Forelimb muscle (tissue), 1 donor: Measurements from ENCODE around the gene KSR1. TPM values are rescaled to one million over a fixed set of nuclear protein-coding genes. Genes with fewer than 3 reads are reported as not detected.
"Not testable (repeated sequence)": the region's sequence is repeated elsewhere in the genome, so short reads cannot be mapped to it uniquely, and the experiment has no call there.

Source experiments
- DNase-seq: peaks from one replicate; pipeline ENCODE4 v3.0.0-alpha.2; 2013; ENCODE audit warnings: low read depth
- polyA plus RNA-seq: library from polyadenylated mRNA; unstranded; fragments of 120-200 nt; gene quantifications from one replicate; pipeline ENCODE4 v1.2.1, GENCODE V29; 2013; ENCODE audit not compliant: insufficient read length

Gene KSR1
- polyA plus RNA-seq, 1 donor: 104 TPM

DNA sequence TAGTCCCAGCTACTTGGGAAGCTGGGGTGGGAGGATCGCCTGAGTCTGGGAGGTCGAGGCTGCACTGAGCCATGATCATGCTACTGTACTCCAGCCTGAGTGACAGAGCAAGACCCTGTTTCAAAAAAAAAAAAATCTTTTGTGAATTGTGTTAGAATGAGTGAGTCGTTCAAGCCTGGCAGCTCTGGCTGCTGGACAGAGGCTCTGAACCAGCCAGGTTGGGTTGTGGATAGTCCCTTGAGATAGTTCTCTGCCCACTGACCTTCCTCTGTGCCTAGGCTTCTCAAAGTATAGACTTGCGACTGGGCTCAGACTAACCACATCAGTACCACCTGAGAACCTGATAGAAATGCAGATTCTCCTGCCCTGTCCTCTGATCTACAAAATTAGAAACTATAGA lies 2.2 kb upstream of the KSR1 start:
- DNase-seq: no peak

DNA sequence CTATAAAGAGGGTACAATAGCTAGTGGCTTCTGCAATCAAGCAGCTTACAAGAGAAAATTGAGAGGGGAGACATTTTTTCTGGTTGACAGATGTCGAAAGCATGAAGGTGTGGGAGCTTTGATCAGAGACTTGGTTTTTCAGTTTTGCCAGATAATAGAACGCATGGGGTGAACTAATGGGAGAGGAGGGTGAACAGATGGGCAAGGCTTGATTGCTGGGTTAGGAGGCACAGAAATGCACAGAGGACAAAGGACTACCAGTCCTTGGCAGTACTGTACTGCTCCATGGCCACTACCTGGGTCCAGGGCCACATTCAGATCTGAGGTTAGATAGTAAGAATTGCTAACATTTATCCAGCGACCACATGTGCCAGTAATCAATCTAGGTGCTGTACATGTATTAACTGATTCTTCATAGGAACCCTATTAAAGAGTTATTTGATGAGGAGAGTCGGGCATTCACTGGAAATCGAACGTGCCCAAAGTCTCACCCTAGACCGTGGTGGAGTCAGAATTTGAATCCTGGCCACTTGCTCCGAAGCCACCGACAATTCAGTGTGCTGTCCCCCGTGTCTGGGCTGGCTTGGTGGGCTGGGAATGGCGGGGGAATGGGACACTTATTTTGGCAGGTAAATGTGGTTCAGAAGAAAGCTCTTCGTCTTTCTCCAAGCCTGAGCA lies 873 bp upstream of the KSR1 start:
- DNase-seq: no peak

DNA sequence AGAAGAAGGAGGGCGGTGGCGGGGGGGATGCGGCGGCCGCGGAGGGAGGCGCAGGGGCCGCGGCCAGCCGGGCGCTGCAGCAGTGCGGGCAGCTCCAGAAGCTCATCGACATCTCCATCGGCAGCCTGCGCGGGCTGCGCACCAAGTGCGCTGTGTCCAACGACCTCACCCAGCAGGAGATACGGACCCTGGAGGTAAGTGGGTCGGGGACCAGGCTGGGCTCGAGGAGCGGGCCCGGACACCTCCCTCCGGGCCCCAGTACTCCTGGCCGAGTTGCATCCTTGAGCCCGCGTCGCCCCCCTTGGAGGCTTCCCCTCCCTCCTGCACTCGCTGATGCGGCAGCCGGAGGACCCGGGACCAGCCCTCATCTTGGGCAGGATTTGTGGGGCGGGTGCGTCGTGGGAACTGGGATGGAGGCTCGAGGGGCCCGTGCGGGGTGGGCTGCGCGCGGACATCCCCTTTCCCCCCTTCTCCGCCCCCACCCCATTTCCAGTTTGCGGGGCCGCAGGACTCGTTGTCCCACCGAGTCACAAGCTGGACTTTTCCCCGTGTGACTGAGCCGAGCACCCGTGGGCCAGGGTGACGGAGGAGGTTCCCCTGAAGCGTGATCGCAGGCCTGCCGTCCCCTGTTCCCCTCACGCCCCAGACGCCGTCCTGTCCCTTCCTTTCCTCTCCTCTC lies 572 bp downstream of the KSR1 start:
- DNase-seq: no peak

DNA sequence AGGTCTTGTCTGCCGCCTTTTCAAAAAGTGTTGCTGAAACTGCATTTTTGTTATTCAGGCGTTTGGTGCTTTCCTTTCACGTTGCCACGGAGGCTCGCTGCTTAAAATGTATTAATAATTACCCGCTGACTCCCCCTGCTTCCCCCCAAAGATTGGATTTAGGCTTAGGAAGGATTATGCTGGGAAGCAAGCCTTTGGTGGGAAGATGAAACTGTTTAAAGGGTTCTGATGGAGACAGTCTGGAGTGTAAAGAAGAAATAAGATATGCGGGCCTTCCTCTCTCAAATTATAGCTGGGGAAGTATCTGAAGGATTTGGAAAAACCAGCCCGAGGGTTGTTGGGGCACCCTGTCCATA lies 1.1 kb downstream of the KSR1 start:
- no peak for DNase-seq

DNA sequence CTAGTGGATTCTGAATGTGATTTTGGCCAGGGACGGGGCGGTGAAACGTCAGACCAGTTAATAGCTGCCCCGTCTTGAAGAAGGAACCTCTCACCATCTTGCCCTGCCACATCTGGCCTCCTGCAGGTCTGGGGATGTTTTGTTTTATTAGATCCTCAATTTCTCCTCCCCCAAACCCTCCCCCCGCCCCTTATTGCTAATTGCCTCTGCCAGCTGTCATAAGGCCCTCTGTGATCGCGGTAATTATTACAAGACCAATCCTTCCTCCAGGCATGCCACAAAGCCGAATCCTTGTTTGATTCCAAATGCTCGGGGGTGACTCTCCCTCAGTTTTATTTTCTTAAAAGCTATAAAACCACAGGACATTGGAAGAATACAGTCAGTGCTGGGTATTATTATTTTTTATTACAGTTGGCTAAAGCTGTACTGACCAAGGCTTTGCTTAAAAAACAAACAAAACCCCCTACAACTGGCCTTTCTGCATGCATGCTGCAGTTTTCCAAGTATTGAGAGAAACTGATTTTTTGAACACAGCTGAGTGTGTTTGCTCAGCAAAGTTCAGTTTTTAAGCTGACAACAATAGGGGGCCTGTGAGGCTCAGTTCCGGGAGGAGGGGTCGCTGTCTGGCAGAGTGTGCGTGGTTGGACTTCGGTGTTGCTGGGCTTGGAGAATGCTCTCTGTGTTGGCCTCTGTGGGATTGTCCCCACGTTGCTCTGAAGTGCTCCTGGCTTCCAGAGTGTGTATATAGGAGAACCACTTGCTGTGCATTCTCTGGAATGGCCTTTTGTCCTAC lies 1.7 kb downstream of the KSR1 start:
- no peak for DNase-seq

DNA sequence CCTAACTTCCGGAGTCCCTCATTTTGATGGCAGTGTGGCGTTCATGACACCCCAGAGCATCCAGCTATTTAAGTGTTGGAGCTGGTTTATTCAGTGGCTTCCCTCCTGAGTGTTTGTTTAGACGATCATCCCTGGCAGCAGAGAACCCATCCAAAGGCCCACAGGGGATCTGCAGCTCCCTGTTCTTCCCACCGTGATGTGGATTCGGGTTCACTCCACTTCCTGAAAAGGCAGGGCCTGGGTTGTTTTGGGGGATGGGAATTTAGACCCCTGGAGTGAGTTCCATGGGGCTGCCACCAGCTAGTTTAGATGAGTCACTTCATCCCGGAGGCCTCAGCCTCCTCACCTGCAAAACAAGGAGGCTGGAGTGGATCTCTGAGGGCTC lies 2.3 kb downstream of the KSR1 start:
- DNase-seq: no peak

DNA sequence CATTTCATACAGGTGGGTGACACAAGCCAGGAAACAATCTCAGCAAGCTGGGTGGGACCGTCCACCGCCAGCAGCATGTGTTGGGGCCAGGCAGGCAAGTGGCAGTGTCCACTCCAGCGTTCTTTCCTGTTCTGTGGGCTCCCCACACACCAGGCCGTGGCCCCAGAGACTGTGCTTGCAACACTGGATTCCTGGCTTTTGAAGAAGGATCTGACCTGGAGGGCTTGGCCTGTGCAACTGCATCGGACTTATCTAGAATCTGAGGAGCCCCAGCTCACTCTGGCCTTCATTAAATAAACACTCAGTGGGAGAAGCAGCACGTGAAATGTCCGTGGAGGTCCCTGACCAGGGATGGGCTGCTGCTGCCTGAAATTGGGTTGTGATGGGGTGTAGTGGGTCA lies 3.2 kb downstream of the KSR1 start:
- DNase-seq: no peak

DNA sequence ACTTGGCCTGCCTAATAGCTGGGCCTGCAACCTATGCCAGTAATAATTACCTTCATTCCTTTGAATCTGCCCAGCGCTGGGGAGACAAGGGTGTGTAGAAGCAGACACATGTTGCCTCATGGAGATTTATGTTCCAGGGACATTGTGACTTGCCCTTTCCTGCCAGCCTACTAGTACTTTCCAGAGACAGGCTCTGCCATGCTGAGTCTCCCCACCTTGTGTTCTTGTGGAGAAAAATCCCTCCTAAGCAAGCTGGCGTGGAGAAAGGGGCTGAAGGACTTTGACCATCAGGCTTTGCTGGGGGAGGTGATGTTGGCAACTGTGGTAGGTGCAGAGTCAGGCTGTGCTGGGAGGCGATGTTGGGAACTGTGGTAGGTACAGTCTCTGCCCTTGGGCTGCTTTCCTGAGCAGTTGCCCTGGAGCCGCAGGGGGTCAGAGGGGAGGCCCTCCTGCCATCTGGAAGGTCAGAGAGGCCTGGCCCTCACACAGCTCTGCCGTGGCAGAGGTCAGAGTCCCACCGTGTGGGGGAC lies 4.0 kb downstream of the KSR1 start:
- DNase-seq: no peak

DNA sequence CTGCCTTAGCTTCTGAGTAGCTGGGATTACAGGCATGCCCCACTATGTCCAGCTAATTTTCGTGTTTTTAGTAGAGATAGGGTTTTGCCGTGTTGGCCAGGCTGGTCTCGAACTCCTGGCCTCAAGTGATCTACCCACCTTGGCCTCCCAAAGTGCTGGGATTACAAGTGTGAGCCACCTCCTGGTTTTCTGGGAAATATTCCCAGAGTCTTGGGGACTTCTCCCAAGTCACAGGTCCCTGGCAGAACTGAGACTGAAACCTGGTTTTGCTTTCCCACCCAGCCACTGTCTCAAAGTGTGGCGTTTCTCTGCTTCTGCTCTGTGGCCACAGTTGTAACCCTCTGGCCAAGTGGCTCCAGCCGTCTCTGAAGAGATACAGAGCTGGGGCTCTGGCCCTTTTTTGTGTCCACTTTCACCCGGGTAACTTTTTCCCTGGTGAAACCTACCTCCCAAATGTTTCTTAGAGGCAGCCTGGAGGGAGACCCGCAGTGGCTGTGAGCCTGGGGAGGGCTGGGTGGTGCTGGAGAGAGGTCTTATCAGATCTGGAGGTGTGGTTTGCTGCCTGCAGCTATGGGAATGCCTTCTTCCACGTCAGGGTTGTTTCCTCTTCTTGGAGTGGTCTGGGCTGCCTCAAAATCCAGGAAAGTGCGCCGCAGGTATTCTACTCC lies 5.1 kb downstream of the KSR1 start:
- no peak for DNase-seq

DNA sequence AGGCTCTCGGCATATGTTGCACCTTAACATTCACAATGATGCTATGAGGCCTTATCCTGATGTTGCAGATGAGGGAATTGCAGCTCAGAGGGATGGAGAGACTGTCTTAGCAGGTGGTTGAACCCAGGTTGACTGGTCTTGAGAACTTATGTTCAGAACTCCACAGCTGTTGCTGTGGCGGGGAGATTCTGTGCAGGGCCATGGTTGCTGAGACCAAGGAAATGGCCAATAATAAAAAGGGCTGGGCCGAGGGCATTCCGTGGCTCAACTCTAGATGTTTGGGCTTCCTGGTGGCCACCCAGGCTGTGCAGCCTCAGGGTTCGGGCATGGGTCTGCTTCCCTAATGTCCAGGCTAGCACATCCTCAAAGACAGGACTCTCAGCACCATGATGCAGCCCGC lies 5.9 kb downstream of the KSR1 start:
- no peak for DNase-seq

DNA sequence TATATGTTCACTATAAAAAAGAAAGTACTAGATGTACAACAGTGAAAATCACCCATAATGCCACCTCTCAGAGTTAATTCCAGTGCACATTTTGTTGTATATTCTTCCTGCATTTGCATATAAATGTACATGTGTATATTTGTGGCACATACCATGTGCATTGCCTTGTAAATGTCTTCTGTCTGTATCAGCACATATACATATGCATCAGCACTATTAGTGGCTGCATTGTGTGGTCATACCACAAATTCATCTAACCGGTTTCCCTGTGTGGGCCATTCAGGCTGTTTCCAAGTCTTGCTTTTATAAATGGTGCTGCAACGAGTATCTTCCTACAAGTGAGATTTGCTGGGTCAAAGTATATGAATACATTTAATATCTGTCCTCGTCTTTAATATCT lies 6.5 kb downstream of the KSR1 start:
- no peak for DNase-seq

DNA sequence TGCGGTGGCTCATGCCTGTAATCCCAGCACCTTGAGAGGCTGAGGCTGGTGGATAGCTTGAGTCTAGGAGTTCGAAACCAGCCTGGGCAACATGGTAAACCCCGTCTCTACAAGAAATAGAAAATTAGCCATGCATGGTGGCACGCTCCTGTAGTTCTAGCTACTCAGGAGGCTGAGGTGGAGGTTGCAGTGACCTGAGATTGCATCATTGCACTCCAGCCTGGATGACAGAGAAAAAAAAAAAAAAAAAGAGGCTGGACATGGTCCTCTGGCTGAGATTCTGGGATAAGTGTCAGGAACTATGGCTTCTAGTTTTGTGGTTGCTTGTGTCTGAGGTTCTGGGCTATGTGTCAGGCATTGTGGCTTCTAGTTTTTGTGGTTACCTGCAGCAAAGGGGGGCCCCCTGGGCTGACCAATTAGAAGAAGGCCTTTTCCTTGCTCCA lies 7.0 kb downstream of the KSR1 start:
- DNase-seq: no peak

DNA sequence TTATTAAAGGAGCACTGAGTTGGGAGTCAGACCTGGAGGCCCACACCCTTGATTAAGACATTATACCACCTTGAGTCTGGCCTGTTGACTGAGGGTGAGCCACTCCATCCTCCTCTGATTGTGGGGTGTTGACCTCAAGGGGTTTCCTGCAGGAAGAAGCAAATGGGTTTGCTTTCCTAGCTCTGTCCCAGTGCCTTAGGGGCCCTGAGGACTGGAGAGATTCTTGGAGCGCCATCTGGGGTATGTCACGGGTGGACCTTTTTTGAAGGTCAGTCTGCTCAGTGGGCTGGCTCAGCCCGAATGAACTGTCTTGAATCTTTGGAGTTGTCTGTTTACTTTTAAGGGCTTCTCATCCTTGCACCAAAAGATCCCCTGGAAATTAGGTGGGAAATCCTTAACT lies 7.8 kb downstream of the KSR1 start:
- DNase-seq: not testable (repeated sequence)

DNA sequence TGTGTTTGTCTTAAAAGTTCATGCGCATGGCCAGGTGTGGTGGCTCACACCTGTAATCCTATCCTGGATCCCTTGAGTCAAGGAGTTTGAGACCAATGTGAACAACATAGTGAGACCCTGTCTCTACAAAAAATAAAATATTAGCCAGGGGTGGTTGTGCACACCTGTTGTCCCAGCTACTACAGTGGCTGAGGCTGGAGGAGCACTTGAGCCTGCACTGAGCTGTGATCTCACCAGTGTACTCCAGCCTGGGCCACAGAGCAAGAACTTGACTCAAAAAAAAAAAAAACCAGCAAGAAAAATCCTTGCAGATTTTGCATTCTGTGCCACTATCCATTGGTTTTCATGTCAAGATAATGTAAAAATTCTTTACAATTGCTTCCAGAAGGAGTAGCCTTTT lies 8.2 kb downstream of the KSR1 start:
- DNase-seq: no peak

DNA sequence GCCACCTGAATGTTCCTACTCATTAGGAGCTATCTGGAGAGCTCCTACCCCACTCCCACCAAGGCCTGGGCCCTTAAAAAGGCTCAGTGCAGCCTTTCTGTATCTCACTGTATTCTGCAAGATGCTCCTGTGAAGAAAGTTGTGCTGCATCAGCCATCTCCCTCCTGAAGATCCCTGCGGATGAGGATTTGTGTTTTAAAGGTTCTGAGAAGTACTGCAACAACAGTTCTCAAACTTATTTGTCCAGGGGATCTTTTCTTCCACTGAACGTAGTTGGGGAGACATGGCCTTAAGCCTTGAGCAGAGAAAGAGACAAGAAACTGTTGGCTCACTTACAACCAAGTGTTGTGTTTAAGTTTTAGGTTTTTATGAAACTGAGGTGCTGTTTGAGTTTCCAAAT lies 9.6 kb downstream of the KSR1 start:
- not testable (repeated sequence) for DNase-seq

DNA sequence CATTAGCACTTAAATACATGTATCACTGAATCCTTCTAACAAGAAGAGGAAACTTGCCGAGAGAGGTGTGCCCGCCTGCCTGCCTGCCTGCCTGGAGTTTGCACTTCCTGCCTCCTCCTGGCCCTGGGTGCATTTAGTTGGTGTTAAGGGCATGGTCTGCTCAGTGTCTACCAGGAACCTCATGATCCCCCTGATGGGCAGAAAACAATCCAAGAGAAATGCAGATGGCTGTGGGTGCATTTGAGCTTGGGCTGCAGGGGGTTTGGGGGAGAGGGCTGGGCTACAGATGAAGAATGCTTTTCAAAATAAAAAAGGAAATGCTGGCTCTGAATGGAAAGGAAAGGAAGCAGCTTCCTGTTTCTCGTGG lies 10.1 kb downstream of the KSR1 start:
- DNase-seq: no peak

DNA sequence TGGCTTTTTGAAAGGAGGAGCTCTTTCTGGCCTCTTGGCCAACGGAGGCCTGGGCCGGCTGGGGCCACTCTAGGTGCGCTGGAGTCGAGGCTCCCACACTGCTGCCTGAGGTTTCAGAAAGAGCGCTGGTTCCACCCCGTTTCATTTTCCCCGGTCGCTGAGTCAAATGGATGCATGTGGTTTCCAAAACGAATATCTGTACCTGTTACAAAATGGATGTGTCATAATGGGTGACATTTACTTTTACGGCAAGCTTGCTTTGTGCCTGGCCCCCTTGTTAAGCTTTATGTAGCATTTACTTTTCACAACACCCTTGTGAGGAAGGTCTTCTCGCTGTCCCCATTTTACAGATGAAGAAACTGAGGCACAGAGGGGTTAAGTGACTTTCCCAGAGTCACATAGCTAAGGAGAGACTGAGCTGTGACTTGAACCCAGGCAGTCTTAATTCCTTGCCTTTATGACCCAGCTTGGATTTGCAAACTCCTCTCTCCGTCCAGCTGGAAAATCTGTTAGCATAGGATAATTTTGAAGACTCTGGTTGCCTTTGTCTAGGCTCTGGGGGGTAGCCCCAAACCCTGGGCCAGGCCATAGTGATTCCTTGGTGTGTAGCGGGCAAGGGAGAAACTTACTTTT lies 10.6 kb downstream of the KSR1 start:
- DNase-seq: no peak

DNA sequence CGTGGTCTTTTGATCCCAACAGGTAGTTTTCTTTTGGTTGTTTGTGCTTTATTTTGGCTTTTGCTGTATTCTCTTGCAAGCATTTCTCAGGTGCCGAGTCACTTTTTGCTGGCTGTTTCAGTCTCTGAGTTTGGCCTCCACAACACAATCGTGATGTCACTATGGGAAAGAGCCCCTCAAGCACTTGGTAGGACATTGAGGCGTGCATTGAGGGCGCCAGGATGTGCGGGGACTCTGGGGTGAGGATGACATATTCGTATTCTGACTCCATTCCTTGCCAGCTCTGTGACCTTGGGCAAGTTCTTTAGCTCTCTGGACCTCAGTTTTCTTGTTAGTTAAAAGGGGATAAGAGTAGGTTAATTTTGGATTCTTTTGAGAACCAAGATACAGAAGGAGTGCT lies 13.0 kb downstream of the KSR1 start:
- no peak for DNase-seq

DNA sequence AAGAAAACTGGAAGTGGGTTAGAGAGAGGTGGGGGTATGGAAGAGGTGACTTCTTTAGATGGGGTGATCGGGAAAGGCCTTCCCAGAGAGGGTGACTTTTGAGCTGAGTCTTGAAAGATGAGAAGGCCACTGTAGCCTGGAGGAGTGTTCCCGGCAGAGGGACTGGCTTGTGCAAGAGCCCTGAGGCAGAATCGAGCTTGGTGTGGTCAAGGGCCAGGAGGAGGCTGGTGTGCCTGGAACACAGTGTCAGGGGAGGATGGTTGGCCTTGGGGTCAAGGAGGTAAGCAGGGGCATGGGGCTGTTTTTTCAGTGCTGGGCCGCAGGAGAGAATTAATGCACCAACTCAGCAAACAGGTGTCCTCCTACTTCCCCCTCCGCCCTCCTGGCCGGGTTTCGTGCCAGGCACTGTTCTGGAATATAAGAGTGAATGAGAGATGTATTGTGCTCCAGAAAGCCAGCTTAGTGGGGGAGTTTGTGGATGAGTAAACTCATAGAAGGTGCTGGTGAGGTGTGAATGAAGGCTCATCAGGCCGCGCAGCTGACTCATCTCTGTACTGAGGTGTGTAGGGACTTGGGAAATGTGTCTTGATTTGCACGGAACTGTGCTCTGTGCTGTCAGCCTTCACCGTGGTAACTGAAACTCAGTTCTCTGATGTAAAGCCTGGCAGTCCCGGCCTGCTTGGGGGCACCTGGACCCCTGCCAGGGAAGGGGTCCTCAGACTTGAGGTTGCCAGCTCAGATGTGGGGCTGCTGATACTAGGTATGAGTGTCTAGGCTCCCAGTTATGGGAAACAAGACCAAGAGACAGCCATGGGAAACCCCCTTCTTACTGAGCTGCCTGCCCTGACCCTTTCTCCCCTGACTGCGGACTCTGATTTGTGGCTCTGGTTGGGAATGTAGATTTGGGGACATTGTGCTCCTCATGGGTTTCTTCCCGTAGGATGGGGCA lies 15.3 kb downstream of the KSR1 start:
- no peak for DNase-seq

DNA sequence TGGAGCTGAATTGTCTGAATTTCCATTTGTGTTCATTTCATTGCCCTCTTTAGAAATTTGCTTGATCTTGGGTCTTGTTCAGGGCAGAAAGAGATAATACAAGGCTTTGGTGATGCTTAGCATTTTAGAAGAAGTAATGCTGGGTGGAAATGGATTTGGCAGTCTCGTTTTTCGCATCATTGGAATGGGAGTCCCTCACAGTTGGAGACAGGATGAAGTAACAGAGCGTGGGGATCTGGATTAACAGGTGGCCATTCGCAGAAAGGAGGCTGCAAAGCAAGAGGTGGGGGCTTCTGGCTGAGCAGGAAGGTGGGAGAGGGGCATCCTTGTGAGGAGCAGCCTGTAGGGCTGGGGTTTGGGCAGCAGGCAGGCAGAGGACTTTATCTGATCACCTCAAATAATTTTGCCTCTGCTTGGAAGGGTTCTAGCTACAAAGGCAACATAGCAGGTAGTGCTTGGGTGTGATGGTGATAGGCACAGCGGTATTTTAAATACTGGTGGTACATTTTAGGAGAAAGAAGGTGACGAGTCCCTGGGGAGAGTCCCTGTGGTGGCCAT lies 17.0 kb downstream of the KSR1 start:
- no peak for DNase-seq
